Inferior parietal cortex (tissue), 1 donor: Measurements from ENCODE around the gene SPOP.
"Not testable (repeated sequence)": the region's sequence is repeated elsewhere in the genome, so short reads cannot be mapped to it uniquely, and the experiment has no call there.

Experiments
- DNase-seq: peaks from one replicate; pipeline ENCODE4 v3.0.0-alpha.2; 2016; ENCODE audit errors: extremely low spot score

SPOP gene

GRCh38 chr17:49677933-49678847, at the start of gene SPOP:
Gene SPOP, minus strand, starts transcription at chr17:49678097. Its CDS starts 55,287 bp downstream, at chr17:49622810.
- peak; percentile 99 for DNase-seq

- DNase-seq = no peak
These were observed 49.5 kb upstream of the SPOP start for GRCh38 chr17:49727380-49727779.

- no peak for DNase-seq
These were observed 47.7 kb upstream of the SPOP start for GRCh38 chr17:49725452-49726130.

- not testable (repeated sequence) for DNase-seq
These were observed 46.7 kb upstream of the SPOP start for GRCh38 chr17:49724552-49724951.

- no peak for DNase-seq
These were observed 45.5 kb upstream of the SPOP start for GRCh38 chr17:49723423-49723822.

- DNase-seq = no peak
These were observed 44.2 kb upstream of the SPOP start for GRCh38 chr17:49722066-49722465.

- DNase-seq = no peak
These were observed 39.5 kb upstream of the SPOP start for GRCh38 chr17:49717371-49717861.

GRCh38 chr17:49716668-49717364, 38.9 kb upstream of the SPOP start:
- no peak for DNase-seq

- DNase-seq = no peak
These were observed 37.9 kb upstream of the SPOP start for GRCh38 chr17:49715717-49716279.

GRCh38 chr17:49715216-49715615, 37.3 kb upstream of the SPOP start:
- DNase-seq = no peak

GRCh38 chr17:49708515-49709183, 30.8 kb upstream of the SPOP start:
- no peak for DNase-seq

GRCh38 chr17:49707608-49708514, 30.0 kb upstream of the SPOP start, which contains the start of gene SLC35B1:
Gene SLC35B1, minus strand, starts transcription at chr17:49707964. Its CDS starts 131 bp downstream, at chr17:49707833.
- DNase-seq = peak; percentile 99

- DNase-seq = no peak
These were observed 29.3 kb upstream of the SPOP start for GRCh38 chr17:49707246-49707607.

- DNase-seq = no peak
These were observed 27.4 kb upstream of the SPOP start for GRCh38 chr17:49705254-49705653.

- no peak for DNase-seq
These were observed 25.8 kb upstream of the SPOP start for GRCh38 chr17:49703557-49704277.

GRCh38 chr17:49700960-49701359, 23.1 kb upstream of the SPOP start:
- DNase-seq = no peak

- DNase-seq = no peak
These were observed 22.2 kb upstream of the SPOP start for GRCh38 chr17:49699966-49700575.

- no peak for DNase-seq
These were observed 20.1 kb upstream of the SPOP start for GRCh38 chr17:49698005-49698404.

- no peak for DNase-seq
These were observed 18.4 kb upstream of the SPOP start for GRCh38 chr17:49696233-49696761.
